ENCODE results near the gene HOTAIR. TPM values are rescaled to one million over a fixed set of nuclear protein-coding genes. Genes with fewer than 3 reads are reported as not detected.

The HOTAIR gene
- total RNA-seq, 1 donor from 2014 or later, result 1.7 TPM

DNA sequence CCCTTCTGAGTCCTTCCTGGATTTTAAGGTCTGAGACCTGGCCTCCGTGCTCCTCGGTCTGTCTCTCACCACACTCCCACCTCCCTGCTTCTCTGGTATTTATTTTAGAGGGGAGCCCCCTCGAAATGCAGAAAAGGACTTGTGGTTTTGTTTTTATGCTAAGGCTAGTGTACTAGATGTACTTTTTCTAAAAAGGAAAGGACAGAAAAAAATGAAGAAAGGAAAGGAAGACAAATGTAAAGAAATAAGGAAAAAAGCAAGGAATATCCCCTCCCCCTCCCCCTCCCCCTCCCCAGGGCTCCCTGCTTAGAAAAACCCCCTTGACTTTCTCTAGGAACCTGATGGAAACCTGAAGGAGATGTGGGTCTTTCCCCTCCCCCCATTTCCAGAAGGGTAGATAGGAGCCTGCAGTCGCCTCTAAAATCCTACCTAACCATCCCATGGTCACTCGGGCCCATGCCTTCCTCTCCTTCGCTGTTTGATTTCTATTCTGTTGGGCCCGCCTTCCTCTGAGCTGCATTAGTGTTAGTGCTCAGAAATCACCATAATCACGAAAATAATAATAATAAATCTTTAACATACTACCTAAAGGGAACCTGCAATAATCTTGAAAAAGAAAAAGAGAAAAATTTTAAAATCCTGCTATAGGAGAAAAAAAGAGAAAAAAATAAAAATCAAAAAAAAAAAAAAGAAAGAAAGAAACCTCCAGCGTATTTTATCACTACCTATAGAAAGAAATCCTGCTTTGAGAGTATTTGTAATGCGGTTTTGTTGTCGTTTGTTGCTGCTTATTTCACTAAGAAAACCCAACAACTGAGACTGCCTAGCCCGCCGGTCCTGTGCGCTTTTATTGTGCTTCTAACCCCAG is 37.1 kb upstream of the HOTAIR start:
- peak; percentile 47 for DNase-seq (ENCODE audit: low read depth)

DNA sequence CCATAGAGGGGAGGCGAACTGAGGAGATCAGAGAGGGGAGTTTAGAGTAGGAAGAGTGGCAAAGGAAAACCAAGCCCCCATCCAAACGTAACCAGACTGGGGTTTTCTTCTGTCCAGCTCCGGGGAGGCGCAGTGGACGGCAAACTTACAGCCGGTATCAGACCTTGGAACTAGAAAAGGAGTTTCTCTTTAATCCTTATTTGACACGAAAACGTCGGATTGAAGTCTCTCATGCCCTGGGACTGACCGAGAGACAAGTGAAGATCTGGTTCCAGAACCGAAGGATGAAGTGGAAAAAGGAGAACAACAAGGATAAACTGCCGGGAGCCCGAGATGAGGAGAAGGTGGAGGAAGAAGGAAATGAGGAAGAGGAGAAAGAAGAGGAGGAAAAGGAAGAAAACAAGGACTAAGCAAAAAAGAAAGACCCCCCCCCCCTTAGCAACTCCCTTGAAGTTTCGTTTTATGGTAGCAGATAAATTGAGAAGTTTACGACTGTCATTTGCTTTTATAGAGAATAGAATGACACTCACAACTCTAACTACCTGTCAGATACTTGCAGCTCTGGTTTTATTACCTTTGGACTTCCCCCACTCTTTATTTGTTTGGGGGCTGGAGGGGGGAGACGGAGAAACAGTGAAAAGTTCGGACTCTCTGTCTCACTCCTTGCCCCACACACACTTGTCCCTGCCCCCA is 36.4 kb upstream of the HOTAIR start:
- peak; percentile 34 for DNase-seq (ENCODE audit: low read depth)

DNA sequence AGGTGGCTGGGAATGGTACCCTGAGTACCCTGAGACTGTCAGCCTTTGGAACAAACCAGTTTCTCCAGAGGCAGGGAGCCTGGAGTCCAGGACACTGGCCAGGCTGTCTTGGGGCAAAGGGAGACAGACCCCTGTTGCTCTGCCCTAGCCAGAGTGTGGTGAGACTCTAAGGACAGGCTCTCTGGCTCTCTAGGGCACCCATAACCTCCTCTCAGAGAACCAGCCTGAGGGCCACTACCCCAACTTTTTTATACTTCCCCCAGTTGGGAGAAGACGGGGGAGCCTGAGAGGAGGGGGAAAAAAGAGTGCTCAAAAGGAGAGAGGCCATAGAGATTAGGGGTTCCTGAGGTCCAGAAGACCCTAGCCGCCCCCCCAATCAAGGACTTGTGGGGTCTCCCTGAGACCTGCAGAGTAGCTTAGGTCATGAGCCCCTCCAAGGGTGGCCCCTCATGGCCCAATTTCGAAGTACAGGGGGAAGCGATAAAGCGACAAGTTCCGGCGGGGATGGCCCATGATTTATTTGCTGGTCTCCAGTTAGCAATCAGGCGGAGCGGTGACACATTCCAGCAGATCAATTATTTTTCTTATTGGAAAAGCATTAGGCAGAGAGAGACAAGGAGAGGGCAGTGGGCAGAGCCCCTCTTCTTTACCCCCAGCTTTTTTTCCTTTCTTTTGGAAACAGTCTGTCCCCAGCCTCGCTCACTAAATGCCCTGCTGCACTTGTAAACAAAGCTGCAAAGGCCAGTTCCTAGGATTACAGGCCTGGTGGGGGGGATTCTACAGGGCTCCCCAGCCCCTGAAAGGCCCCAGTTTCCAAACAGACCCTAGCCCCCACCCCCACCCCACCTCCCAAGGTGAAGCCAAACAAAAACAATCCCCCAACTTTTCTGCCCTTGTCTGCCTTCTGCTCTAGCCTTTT is 35.6 kb upstream of the HOTAIR start:
- peak; percentile 38 for DNase-seq (ENCODE audit: low read depth)

DNA sequence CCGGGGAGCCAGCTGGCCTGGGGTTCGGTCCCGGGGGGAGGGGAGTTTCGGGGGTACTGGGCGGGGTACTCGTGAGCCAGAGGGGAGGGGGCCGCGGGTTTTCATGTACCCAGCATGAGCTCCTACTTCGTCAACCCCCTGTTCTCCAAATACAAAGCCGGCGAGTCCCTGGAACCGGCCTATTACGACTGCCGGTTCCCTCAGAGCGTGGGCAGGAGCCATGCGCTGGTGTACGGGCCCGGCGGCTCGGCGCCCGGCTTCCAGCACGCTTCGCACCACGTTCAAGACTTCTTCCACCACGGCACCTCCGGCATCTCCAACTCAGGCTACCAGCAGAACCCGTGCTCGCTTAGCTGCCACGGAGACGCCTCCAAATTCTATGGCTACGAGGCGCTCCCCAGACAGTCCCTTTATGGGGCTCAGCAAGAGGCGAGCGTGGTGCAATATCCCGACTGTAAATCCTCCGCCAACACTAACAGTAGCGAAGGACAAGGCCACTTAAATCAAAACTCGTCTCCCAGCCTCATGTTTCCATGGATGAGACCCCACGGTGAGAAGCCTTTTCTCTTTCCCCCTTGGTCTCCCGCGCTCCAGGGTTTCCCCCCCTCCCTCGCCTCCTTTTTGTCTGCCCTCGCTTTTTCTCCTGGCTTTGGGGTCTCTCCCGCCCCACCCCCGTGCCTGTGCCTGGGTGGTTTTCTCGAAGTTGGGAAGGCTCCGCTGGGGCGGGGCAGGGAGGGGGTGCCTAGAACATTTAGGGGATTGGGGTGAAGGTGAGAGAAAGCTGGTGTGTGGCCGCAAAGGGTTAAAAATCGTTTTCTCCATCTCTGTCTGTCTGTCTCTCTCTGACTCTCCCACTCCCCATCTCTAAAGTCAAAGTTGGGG is 34.7 kb upstream of the HOTAIR start:
- peak; percentile 55 for DNase-seq (ENCODE audit: low read depth)

DNA sequence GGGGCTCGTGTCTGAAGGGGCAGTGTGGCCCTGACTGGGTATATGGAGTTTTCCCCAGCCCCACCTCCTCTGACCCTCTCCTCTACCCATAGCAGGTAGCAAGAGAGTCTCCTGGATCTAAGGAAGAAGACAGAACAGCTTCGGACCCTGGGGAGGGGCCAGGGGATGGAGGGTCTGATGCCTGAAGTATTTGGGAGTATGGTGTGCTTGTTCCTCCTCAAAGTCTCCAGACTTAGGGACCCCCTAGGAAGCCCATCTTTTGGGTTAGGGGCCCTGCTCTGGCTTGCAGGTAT is 33.5 kb upstream of the HOTAIR start:
- DNase-seq (ENCODE audit: low read depth), result no peak

- DNase-seq (ENCODE audit: low read depth), result no peak
Observed at GRCh38 chr12:54007538-54008259, 32.9 kb upstream of the HOTAIR start.

DNA sequence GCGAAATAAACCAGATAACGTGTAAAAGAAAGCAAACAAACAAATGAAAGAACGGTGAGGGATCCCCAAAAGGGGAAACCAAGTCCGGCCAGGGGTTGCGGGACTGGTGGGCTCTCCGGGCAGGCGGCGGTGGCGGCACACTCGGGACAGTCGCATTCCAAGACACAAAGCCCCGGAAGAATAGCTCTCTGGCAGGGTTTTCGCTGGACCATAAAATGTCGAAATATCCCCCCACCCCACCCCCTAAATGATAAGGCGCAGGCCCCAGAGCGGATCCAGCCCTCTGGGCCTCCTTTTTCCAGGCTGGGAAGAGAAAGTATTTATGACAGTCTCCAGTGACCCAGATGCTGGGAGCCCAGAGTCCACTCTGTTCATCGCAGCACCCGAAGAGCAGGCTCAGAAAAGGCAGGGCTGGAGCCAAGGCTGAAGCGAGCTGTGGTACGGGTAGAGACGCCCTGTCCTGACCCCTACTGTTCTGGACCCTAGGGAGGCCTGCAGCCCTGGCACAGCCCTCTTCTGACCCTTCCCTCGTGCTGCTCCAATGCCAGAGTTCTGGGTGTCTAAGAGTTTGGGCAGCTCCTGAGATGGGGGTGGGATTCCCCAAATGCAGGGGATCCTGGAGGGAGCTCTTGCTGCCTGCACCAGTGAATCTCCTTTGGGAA is 31.9 kb upstream of the HOTAIR start:
- no peak for DNase-seq (ENCODE audit: low read depth)

- DNase-seq (ENCODE audit: low read depth), result peak; percentile 95
Observed at GRCh38 chr12:54005853-54006558, 31.3 kb upstream of the HOTAIR start.

- DNase-seq (ENCODE audit: low read depth), result no peak
Observed at GRCh38 chr12:54005531-54005852, 30.7 kb upstream of the HOTAIR start.

GRCh38 chr12:54004841-54005530 is 30.2 kb upstream of the HOTAIR start:
- peak; percentile 74 for DNase-seq (ENCODE audit: low read depth)

DNA sequence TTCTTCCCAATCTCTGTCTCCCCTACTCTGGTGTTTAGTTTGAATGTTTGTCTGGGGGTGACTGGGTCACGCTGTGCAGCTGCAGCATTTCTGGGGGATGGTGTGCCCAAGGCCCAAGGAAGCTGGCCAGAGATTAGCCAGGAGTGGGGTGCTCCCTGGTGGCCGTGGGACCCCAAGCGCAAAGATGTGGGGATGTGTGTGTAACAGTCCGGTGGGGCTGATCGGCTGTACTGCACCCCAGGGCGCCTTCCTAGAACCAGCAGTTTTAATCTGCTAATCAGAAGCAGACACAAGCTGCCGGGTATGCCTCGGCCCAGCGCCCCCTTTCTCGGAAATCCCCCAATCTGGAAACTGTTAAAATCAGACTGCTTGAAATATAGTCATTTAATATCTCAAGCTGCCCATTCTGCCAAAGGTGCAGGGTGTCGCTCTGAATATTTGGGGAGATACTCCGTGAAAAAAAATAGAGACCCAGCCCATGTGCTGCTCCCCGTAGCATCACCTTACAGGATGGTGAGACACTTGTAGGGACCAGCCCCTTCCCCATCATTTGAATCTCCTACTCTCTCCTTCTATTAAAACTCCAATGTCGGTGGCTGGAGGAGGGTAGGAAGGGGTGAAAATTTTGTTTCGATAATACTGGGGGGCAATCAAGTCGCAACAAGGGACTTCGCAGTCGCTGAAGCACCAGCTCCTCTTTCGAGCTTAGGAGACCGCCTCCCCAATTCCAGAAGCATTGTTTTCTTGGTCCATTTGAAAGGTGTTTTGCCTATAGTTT is 29.5 kb upstream of the HOTAIR start:
- DNase-seq (ENCODE audit: low read depth), result no peak

- DNase-seq (ENCODE audit: low read depth), result no peak
Observed at GRCh38 chr12:54003625-54004024, 28.9 kb upstream of the HOTAIR start.

GRCh38 chr12:54002915-54003389 is 28.2 kb upstream of the HOTAIR start:
- DNase-seq (ENCODE audit: low read depth), result no peak

DNA sequence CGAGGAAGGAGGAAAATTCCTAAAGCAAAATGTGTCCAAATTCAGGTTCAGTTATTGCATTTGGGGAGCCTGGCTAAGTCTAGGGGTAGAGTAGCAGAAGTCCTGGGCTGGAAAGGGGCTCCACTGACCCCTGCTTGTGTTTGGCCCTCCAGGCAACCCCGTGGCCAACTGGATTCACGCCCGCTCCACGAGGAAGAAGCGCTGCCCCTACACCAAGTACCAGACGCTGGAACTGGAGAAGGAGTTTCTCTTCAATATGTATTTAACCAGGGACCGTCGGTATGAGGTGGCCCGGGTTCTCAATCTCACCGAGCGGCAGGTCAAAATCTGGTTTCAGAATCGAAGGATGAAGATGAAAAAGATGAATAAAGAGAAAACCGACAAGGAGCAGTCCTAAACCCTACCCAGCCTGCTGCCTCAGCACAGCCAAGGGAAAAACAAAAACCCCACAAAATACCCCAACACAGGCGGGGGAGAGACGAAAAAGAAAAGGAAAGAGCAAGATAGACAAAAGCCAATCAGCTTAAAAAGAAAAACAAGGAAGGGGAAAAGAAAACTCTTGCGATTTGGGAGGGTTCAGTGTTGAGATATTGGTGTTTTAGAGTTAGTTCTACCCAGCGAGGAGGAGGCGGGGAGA is 27.6 kb upstream of the HOTAIR start:
- DNase-seq (ENCODE audit: low read depth), result no peak

GRCh38 chr12:54001283-54002187 is 26.8 kb upstream of the HOTAIR start:
- DNase-seq (ENCODE audit: low read depth), result no peak

Data from myocyte (in vitro differentiated cells).